Activated CD8-positive, alpha-beta T cell treated with anti-CD3 and anti-CD28 coated beads, Interleukin-2, amount 10 ng/mL, durations not matched to agents 7 days and 5 days (primary cell): Measurements from ENCODE around the gene PARK7. TPM values are rescaled to one million over a fixed set of nuclear protein-coding genes. Genes with fewer than 3 reads are reported as not detected.
A peak's percentile ranks its signal among the peaks of the same experiment; 100 is the strongest.

ENCODE experiments used
- ATAC-seq: fragments of 150-1000 bp; cut with Tn5 transposase; one replicate; pipeline ENCODE4 v1.10.0; 2021; ENCODE audit warnings: moderate library complexity
- CTCF ChIA-PET: fragments of 350-600 bp; sonication (Branson Sonifier 250); formaldehyde crosslinking; loops from one replicate; lab custom pipeline; 2021; ENCODE audit warnings: antibody characterized with exemption; lab: Charles Lee
- POLR2A ChIA-PET: fragments of 350-600 bp; sonication (Branson Sonifier 250); formaldehyde crosslinking; loops from one replicate; lab custom pipeline; 2021; ENCODE audit warnings: antibody characterized with exemption; lab: Charles Lee
- DNase-seq: peaks from one replicate; pipeline ENCODE4 v3.0.0-alpha.2; 2020
- H3K27ac Mint-ChIP-seq: one replicate; pipeline ENCODE4 v1.8.0; 2021; ENCODE audit warnings: mild to moderate bottlenecking, mixed read lengths
- H3K27me3 Mint-ChIP-seq: one replicate; pipeline ENCODE4 v1.8.0; 2021; ENCODE audit warnings: low read depth, mixed read lengths
- H3K36me3 Mint-ChIP-seq: one replicate; pipeline ENCODE4 v1.8.0; 2021; ENCODE audit warnings: low read depth, mixed read lengths
- H3K4me1 Mint-ChIP-seq: one replicate; pipeline ENCODE4 v1.8.0; 2021; ENCODE audit warnings: low read depth, mixed read lengths
- H3K4me3 Mint-ChIP-seq: one replicate; pipeline ENCODE4 v1.8.0; 2021; ENCODE audit warnings: mild to moderate bottlenecking, mixed read lengths
- H3K9me3 Mint-ChIP-seq: one replicate; pipeline ENCODE4 v1.8.0; 2022; ENCODE audit warnings: mixed read lengths; ENCODE audit not compliant: insufficient read depth
- total RNA-seq, 2 experiments: library from RNA; stranded (reverse); gene quantifications; one replicate each; pipeline ENCODE4 v1.2.3, GENCODE V29; 2021

The PARK7 gene
- total RNA-seq, 2 experiments from 2014 or later, result 296 to 302 TPM

GRCh38 chr1:8011923-8012858 lies 50.7 kb downstream of the PARK7 start:
- no peak overlapping the region for H3K27ac Mint-ChIP-seq
- H3K36me3 Mint-ChIP-seq, result no peaks in the 10 kb centered on the region
- peaks cover 7% of the 10 kb centered on the region for H3K27me3 Mint-ChIP-seq
- ATAC-seq (no peak), DNase-seq (no peak)
- H3K4me1 Mint-ChIP-seq, result no peaks in the 10 kb centered on the region
- ChIA-PET CTCF (interaction anchor here (7.5 to 10.2 kb wide), 2 partner anchors 303 to 337 kb away, joined by 95 to 105 read pairs; no protein-coding TSS in a partner anchor), POLR2A (no interaction called here)
- H3K9me3 Mint-ChIP-seq, result no peaks in the 10 kb centered on the region
- no peak overlapping the region for H3K4me3 Mint-ChIP-seq

- no peak overlapping the region for H3K4me3 Mint-ChIP-seq
- CTCF ChIA-PET, result interaction anchor here (7.5 to 10.2 kb wide), 2 partner anchors 302 to 336 kb away, joined by 95 to 105 read pairs; no protein-coding TSS in a partner anchor
- H3K9me3 Mint-ChIP-seq, result no peaks in the 10 kb centered on the region
- DNase-seq, result no peak
- H3K27ac Mint-ChIP-seq, result no peak overlapping the region
- POLR2A ChIA-PET, result no interaction called here
- no peaks in the 10 kb centered on the region for H3K36me3 Mint-ChIP-seq
- ATAC-seq, result no peak
- no peaks in the 10 kb centered on the region for H3K4me1 Mint-ChIP-seq
- H3K27me3 Mint-ChIP-seq, result peaks cover 12% of the 10 kb centered on the region
These were observed 51.4 kb downstream of the PARK7 start for GRCh38 chr1:8012955-8013354.

GRCh38 chr1:8013399-8013798 lies 51.9 kb downstream of the PARK7 start:
- H3K4me3 Mint-ChIP-seq, result no peak overlapping the region
- no peak overlapping the region for H3K27ac Mint-ChIP-seq
- ChIA-PET CTCF (interaction anchor here (1.0 to 10.2 kb wide), 4 partner anchors 11 to 336 kb away, joined by 3 to 105 read pairs (median 56); no protein-coding TSS in a partner anchor), POLR2A (no interaction called here)
- H3K36me3 Mint-ChIP-seq, result no peaks in the 10 kb centered on the region
- DNase-seq, result no peak
- no peaks in the 10 kb centered on the region for H3K4me1 Mint-ChIP-seq
- no peak for ATAC-seq
- no peaks in the 10 kb centered on the region for H3K9me3 Mint-ChIP-seq
- H3K27me3 Mint-ChIP-seq, result peaks cover 15% of the 10 kb centered on the region

- Mint-ChIP-seq H3K27ac (no peak overlapping the region), H3K27me3 (peaks cover 17% of the 10 kb centered on the region), H3K4me3 (no peak overlapping the region), H3K9me3 (no peaks in the 10 kb centered on the region), H3K4me1 (no peaks in the 10 kb centered on the region), H3K36me3 (no peaks in the 10 kb centered on the region)
- ChIA-PET POLR2A (interaction anchor here (0.6 kb wide), 1 partner anchor 11 kb away, joined by 3 read pairs; no protein-coding TSS in a partner anchor), CTCF (interaction anchor here (1.0 to 10.2 kb wide), 7 partner anchors 11 to 335 kb away, joined by 3 to 105 read pairs (median 16); no protein-coding TSS in a partner anchor)
- ATAC-seq, result no peak
- no peak for DNase-seq
These were observed 52.3 kb downstream of the PARK7 start for GRCh38 chr1:8013800-8014199.

- CTCF ChIA-PET, result interaction anchor here (0.7 to 10.2 kb wide), 47 partner anchors 7 to 807 kb away, joined by 3 to 105 read pairs (median 5); partner anchors contain the start of genes ERRFI1 and SLC45A1
- Mint-ChIP-seq H3K4me3 (no peak overlapping the region), H3K27me3 (peaks cover 19% of the 10 kb centered on the region), H3K9me3 (no peaks in the 10 kb centered on the region), H3K36me3 (no peaks in the 10 kb centered on the region), H3K4me1 (no peaks in the 10 kb centered on the region), H3K27ac (no peak overlapping the region)
- DNase-seq (no peak), ATAC-seq (no peak)
- POLR2A ChIA-PET, result interaction anchor here (0.6 kb wide), 1 partner anchor 10 kb away, joined by 3 read pairs; no protein-coding TSS in a partner anchor
These were observed 53.0 kb downstream of the PARK7 start for GRCh38 chr1:8014381-8014988.

GRCh38 chr1:8015036-8015808 lies 53.7 kb downstream of the PARK7 start:
- H3K4me3 Mint-ChIP-seq, result no peak overlapping the region
- H3K27ac Mint-ChIP-seq, result no peak overlapping the region
- H3K36me3 Mint-ChIP-seq, result no peaks in the 10 kb centered on the region
- ATAC-seq (peak; percentile 65), DNase-seq (peak; percentile 62)
- ChIA-PET POLR2A (no interaction called here), CTCF (interaction anchor here (0.6 to 10.2 kb wide), 58 partner anchors 8 to 806 kb away, joined by 3 to 105 read pairs (median 5); partner anchors contain the start of genes ERRFI1 and SLC45A1)
- H3K27me3 Mint-ChIP-seq, result peaks cover 19% of the 10 kb centered on the region
- no peaks in the 10 kb centered on the region for H3K9me3 Mint-ChIP-seq
- no peaks in the 10 kb centered on the region for H3K4me1 Mint-ChIP-seq

- H3K27ac Mint-ChIP-seq, result no peak overlapping the region
- no peaks in the 10 kb centered on the region for H3K9me3 Mint-ChIP-seq
- no peak overlapping the region for H3K4me3 Mint-ChIP-seq
- ChIA-PET CTCF (interaction anchor here (0.6 to 10.2 kb wide), 45 partner anchors 9 to 554 kb away, joined by 3 to 105 read pairs (median 6); partner anchors contain the start of genes ERRFI1 and SLC45A1), POLR2A (no interaction called here)
- peaks cover 19% of the 10 kb centered on the region for H3K27me3 Mint-ChIP-seq
- no peak for DNase-seq
- ATAC-seq, result no peak
- H3K36me3 Mint-ChIP-seq, result no peaks in the 10 kb centered on the region
- no peaks in the 10 kb centered on the region for H3K4me1 Mint-ChIP-seq
These were observed 54.3 kb downstream of the PARK7 start for GRCh38 chr1:8015809-8016165.

- POLR2A ChIA-PET, result no interaction called here
- no peaks in the 10 kb centered on the region for H3K36me3 Mint-ChIP-seq
- H3K27ac Mint-ChIP-seq, result no peak overlapping the region
These were observed 54.8 kb downstream of the PARK7 start for GRCh38 chr1:8016210-8016894.

GRCh38 chr1:8016895-8017241 lies 55.4 kb downstream of the PARK7 start:
- no peaks in the 10 kb centered on the region for H3K4me1 Mint-ChIP-seq
- CTCF ChIA-PET, result interaction anchor here (1.3 to 10.2 kb wide), 10 partner anchors 11 to 349 kb away, joined by 3 to 105 read pairs (median 10); no protein-coding TSS in a partner anchor
- H3K27me3 Mint-ChIP-seq, result peaks cover 24% of the 10 kb centered on the region
- ATAC-seq (no peak), DNase-seq (no peak)
- H3K9me3 Mint-ChIP-seq, result no peaks in the 10 kb centered on the region
- no peaks in the 10 kb centered on the region for H3K36me3 Mint-ChIP-seq
- POLR2A ChIA-PET, result no interaction called here
- H3K27ac Mint-ChIP-seq, result no peak overlapping the region
- no peak overlapping the region for H3K4me3 Mint-ChIP-seq

More at GRCh38 chr1:8016210-8016894, 54.8 kb downstream of the PARK7 start:
- H3K27me3 Mint-ChIP-seq, result peaks cover 21% of the 10 kb centered on the region
- no peak for DNase-seq
- H3K9me3 Mint-ChIP-seq, result no peaks in the 10 kb centered on the region
- no peak for ATAC-seq
- CTCF ChIA-PET, result interaction anchor here (1.0 to 10.2 kb wide), 21 partner anchors 8 to 347 kb away, joined by 3 to 105 read pairs (median 9); no protein-coding TSS in a partner anchor
- H3K4me3 Mint-ChIP-seq, result no peak overlapping the region
- H3K4me1 Mint-ChIP-seq, result no peaks in the 10 kb centered on the region

- Mint-ChIP-seq H3K9me3 (no peaks in the 10 kb centered on the region), H3K4me3 (no peak overlapping the region), H3K36me3 (no peaks in the 10 kb centered on the region), H3K27ac (no peak overlapping the region), H3K27me3 (peaks cover 31% of the 10 kb centered on the region), H3K4me1 (no peaks in the 10 kb centered on the region)
- ChIA-PET POLR2A (no interaction called here), CTCF (interaction anchor here (0.5 to 10.2 kb wide), 9 partner anchors 11 to 446 kb away, joined by 3 to 105 read pairs (median 6); no protein-coding TSS in a partner anchor)
- DNase-seq (no peak), ATAC-seq (no peak)
These were observed 56.1 kb downstream of the PARK7 start for GRCh38 chr1:8017495-8018197.
